K562 (cell line): ENCODE data around the gene ITGAL. TPM values are rescaled to one million over a fixed set of nuclear protein-coding genes. Genes with fewer than 3 reads are reported as not detected.
A peak's percentile ranks its signal among the peaks of the same experiment; 100 is the strongest.

Experiments
- CBFA2T2 ChIP-seq: fragments of 450-650 bp; conservative IDR thresholded peaks from 2 replicates; pipeline ENCODE4 v1.6.1; 2017; ENCODE audit warnings: mild to moderate bottlenecking
- FUS ChIP-seq: fragments of 200-400 bp; formaldehyde crosslinking; optimal IDR thresholded peaks from 2 replicates; pipeline ENCODE3; 2017; ENCODE audit warnings: low read depth, low read length
- KLF13 ChIP-seq: fragments of 450-650 bp; IDR thresholded peaks from 2 replicates; pipeline ENCODE4 v1.6.1; 2016; ENCODE audit warnings: missing genetic modification characterization, low read depth, mild to moderate bottlenecking, missing compliant biosample characterization, moderate library complexity, borderline replicate concordance
- MEF2D ChIP-seq: conservative IDR thresholded peaks from 2 replicates; pipeline ENCODE4 v1.6.1; 2016; ENCODE audit warnings: low read depth, missing genetic modification characterization, missing compliant biosample characterization
- MTA1 ChIP-seq: fragments of 450-650 bp; IDR thresholded peaks from 2 replicates; pipeline ENCODE4 v1.6.1; 2017; ENCODE audit warnings: borderline replicate concordance
- NFRKB ChIP-seq: fragments of 450-650 bp; IDR thresholded peaks from 2 replicates; pipeline ENCODE4 v1.6.1; 2016; ENCODE audit warnings: low read depth
- POLR3G ChIP-seq: IDR thresholded peaks from 2 replicates; pipeline ENCODE4 v1.6.1; 2011; ENCODE audit not compliant: insufficient read length, insufficient replicate concordance; ENCODE audit errors: extremely low read depth
- PTBP1 ChIP-seq: fragments of 200-400 bp; formaldehyde crosslinking; IDR thresholded peaks from 2 replicates; pipeline ENCODE4 v1.6.1; 2017; ENCODE audit warnings: low read depth, low read length
- RBM39 ChIP-seq: fragments of 200-400 bp; formaldehyde crosslinking; optimal IDR thresholded peaks from 2 replicates; pipeline ENCODE3; 2018; ENCODE audit warnings: low read depth, low read length
- SMARCC2 ChIP-seq: fragments of 450-650 bp; IDR thresholded peaks from 2 replicates; pipeline ENCODE4 v1.6.1; 2017; ENCODE audit warnings: antibody characterized with exemption, moderate library complexity, mild to moderate bottlenecking, low read depth
- SRSF3 ChIP-seq: fragments of 200-400 bp; formaldehyde crosslinking; IDR thresholded peaks from 2 replicates; pipeline ENCODE4 v1.6.1; 2016; ENCODE audit warnings: mild to moderate bottlenecking, low read length, moderate library complexity; ENCODE audit not compliant: insufficient read depth
- TGIF2 ChIP-seq: sonication (generic); formaldehyde crosslinking; IDR thresholded peaks from 2 replicates; pipeline ENCODE4 v1.8.1; 2022; ENCODE audit warnings: mild to moderate bottlenecking, missing genetic modification reagents, moderate library complexity
- TRIM28 ChIP-seq: fragments of 450-650 bp; IDR thresholded peaks from 2 replicates; pipeline ENCODE4 v1.6.1; 2017
- ZNF212 ChIP-seq: fragments of 450-650 bp; formaldehyde crosslinking; IDR thresholded peaks from 2 replicates; pipeline ENCODE4 v1.4.0; 2020; ENCODE audit warnings: mild to moderate bottlenecking
- ZNF431 ChIP-seq: sonication (generic); formaldehyde crosslinking; IDR thresholded peaks from 2 replicates; pipeline ENCODE4 v1.8.0; 2022; ENCODE audit warnings: mild to moderate bottlenecking, missing genetic modification reagents
- ZNF76 ChIP-seq: fragments of 250-450 bp; sonication (Bioruptor Pico); IDR thresholded peaks from 2 replicates; pipeline ENCODE4 v1.4.0; 2020; ENCODE audit warnings: mild to moderate bottlenecking, moderate library complexity, borderline replicate concordance
- polyA plus RNA-seq, 8 experiments: library from polyadenylated mRNA; depleted of rRNA in 4 of 8; stranded (reverse) in 5 of 8; unstranded in 3 of 8; fragments of >200 nt; fragmentation: Nextera tagmentation in 2 of 8; fragmentation: Illumina TruSeq in 1 of 8; extraction: Ambion mirVana in 2 of 8; extraction: Trizol in 1 of 8; gene quantifications; 2 replicates each; pipeline versions ENCODE4 v1.2.1 to v1.2.3, GENCODE V29; 2011 to 2014; ENCODE audit warnings: inconsistent platforms in 1 of 8, missing spikeins in 1 of 8
- total RNA-seq, 7 experiments: library from RNA; depleted of rRNA in 6 of 7; stranded (reverse); fragments of >200 nt in 6 of 7; fragmentation: Illumina TruSeq in 2 of 7; extraction: Trizol in 2 of 7; gene quantifications; 2 replicates each; pipeline versions ENCODE4 v1.2.1 to v1.2.3, GENCODE V29; 2011 to 2021; ENCODE audit warnings: low replicate concordance in 1 of 7
- TF ChIP-seq, protein P1 (sequence below): sonication (generic); formaldehyde crosslinking; IDR thresholded peaks from 2 replicates; pipeline ENCODE4 v1.9.0; 2022; ENCODE audit warnings: mild to moderate bottlenecking, missing genetic modification reagents
- TF ChIP-seq, protein P2 (sequence below), 2 experiments: fragments of 450-650 bp in 1 of 2; sonication (generic) in 1 of 2; formaldehyde crosslinking in 1 of 2; IDR thresholded peaks in 1 of 2; conservative IDR thresholded peaks in 1 of 2; 2 replicates each; pipeline versions ENCODE4 v1.6.1 to v1.8.1; 2016 to 2023; ENCODE audit warnings: mild to moderate bottlenecking in 2 of 2, moderate library complexity in 2 of 2, inconsistent platforms in 1 of 2, missing genetic modification reagents in 1 of 2
- TF ChIP-seq, protein P3 (sequence below), 2 experiments: IDR thresholded peaks; 2 replicates each; pipeline ENCODE4 v1.6.1; 2011; ENCODE audit warnings: borderline replicate concordance in 1 of 2, control low read depth in 1 of 2, low read depth in 1 of 2, low read length in 1 of 2, mild to moderate bottlenecking in 1 of 2, mixed read lengths in 1 of 2, moderate library complexity in 1 of 2; ENCODE audit not compliant: insufficient read depth in 1 of 2, insufficient read length in 1 of 2, poor library complexity in 1 of 2, severe bottlenecking in 1 of 2; ENCODE audit errors: extremely low read depth in 1 of 2
- TF ChIP-seq, protein P4 (sequence below): fragments of 250-450 bp; sonication (Bioruptor Pico); IDR thresholded peaks from 2 replicates; pipeline ENCODE4 v1.9.0; 2021; ENCODE audit warnings: mild to moderate bottlenecking
- TF ChIP-seq, protein P5 (sequence below), 2 experiments: fragments of 450-650 bp in 1 of 2; IDR thresholded peaks; 2 replicates each; pipeline ENCODE4 v1.6.1; 2011 to 2017; ENCODE audit warnings: low read depth in 2 of 2, antibody characterized with exemption in 1 of 2, borderline replicate concordance in 1 of 2, low read length in 1 of 2, mild to moderate bottlenecking in 1 of 2, mixed read lengths in 1 of 2; ENCODE audit not compliant: control insufficient read depth in 1 of 2

Gene ITGAL
- total and polyA plus RNA-seq, 9 of the 15 experiments (the other 6 are each of a cell fraction or from before 2014, with no cell fraction given): 0.01 to 0.53 TPM; not detected in 7

DNA sequence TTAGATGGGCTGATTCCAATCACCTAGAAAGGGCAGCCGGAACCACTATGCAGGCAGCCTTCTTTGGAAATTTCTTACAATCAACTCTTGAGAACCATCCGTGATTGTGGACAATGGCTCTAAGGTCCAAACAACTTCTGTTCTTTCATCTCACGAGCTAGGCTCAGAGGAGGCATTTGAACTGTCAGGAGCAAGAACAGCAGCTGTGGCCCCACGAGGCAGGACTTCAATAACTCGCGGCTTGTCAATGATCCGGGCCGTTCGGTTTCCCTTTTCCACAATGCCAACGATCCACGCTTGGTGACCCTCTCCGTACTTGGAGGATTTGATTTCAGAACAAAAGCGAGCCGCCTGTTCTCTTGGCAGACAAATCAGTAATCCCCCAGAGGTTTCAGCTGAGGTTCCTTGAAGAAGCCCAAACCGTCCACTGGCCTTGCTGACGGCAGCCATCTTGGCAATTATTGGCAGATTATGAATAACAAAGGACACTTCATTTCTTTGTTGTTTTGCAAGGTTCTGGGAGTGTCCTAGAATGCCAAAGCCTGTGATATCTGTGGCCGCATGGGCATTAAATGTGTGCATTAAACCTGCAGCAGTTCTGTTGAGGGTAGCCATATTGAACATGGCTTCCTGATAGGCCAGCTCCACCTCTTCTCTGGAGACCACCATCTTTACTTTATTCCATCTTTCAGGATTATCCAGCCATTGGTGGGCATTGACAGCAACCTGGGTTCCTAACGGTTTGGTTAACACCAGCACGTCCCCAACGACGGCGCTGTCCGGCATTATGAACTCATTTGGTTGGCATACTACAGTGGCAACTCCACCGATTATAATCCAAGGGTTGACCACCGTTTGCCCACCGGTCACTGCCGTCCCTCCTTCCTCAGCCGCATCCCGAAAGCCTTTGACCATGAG is 28.1 kb upstream of the ITGAL start (continued):
- TF ChIP-seq ZNF431 (CRISPR knock-in tag) (0 out of 2 replicates have a peak, but pooled peaks have one; percentile 38), TRIM28 (no peak), FUS (no peak), ZNF76 (CRISPR knock-in tag) (no peak), TGIF2 (CRISPR knock-in tag) (no peak), RBM39 (no peak), PTBP1 (no peak), NFRKB (peak; percentile 75), KLF13 (tag) (no peak), ZNF212 (CRISPR knock-in tag) (no peak), SMARCC2 (no peak), SRSF3 (no peak), CBFA2T2 (no peak), MEF2D (tag) (0 out of 2 replicates have a peak, but pooled peaks have one; percentile 20), POLR3G (no peak), MTA1 (no peak)
- TF ChIP-seq, protein P1, sequence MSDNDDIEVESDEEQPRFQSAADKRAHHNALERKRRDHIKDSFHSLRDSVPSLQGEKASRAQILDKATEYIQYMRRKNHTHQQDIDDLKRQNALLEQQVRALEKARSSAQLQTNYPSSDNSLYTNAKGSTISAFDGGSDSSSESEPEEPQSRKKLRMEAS (CRISPR knock-in tag): peak; percentile 24; the same call in 1 of the 2 replicates
- TF ChIP-seq, protein P2, sequence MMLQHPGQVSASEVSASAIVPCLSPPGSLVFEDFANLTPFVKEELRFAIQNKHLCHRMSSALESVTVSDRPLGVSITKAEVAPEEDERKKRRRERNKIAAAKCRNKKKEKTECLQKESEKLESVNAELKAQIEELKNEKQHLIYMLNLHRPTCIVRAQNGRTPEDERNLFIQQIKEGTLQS (IDR thresholded peaks at IDR 0.05): no peak
- TF ChIP-seq, protein P2 (CRISPR knock-in tag; conservative IDR thresholded peaks at IDR 0.05): no peak
- TF ChIP-seq, protein P3, sequence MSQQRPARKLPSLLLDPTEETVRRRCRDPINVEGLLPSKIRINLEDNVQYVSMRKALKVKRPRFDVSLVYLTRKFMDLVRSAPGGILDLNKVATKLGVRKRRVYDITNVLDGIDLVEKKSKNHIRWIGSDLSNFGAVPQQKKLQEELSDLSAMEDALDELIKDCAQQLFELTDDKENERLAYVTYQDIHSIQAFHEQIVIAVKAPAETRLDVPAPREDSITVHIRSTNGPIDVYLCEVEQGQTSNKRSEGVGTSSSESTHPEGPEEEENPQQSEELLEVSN (IDR thresholded peaks at IDR 0.05; ENCODE audit: borderline replicate concordance in 1 of 2, extremely low read depth in 1 of 2, insufficient read depth in 1 of 2, insufficient read length in 1 of 2, low read depth in 1 of 2, low read length in 1 of 2, poor library complexity in 1 of 2, severe bottlenecking in 1 of 2): peak; percentile 23 to 54
- TF ChIP-seq, protein P4, sequence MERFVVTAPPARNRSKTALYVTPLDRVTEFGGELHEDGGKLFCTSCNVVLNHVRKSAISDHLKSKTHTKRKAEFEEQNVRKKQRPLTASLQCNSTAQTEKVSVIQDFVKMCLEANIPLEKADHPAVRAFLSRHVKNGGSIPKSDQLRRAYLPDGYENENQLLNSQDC (CRISPR knock-in tag): no peak
- TF ChIP-seq, protein P5, sequence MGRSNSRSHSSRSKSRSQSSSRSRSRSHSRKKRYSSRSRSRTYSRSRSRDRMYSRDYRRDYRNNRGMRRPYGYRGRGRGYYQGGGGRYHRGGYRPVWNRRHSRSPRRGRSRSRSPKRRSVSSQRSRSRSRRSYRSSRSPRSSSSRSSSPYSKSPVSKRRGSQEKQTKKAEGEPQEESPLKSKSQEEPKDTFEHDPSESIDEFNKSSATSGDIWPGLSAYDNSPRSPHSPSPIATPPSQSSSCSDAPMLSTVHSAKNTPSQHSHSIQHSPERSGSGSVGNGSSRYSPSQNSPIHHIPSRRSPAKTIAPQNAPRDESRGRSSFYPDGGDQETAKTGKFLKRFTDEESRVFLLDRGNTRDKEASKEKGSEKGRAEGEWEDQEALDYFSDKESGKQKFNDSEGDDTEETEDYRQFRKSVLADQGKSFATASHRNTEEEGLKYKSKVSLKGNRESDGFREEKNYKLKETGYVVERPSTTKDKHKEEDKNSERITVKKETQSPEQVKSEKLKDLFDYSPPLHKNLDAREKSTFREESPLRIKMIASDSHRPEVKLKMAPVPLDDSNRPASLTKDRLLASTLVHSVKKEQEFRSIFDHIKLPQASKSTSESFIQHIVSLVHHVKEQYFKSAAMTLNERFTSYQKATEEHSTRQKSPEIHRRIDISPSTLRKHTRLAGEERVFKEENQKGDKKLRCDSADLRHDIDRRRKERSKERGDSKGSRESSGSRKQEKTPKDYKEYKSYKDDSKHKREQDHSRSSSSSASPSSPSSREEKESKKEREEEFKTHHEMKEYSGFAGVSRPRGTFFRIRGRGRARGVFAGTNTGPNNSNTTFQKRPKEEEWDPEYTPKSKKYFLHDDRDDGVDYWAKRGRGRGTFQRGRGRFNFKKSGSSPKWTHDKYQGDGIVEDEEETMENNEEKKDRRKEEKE (IDR thresholded peaks at IDR 0.05; ENCODE audit: borderline replicate concordance in 1 of 2, control insufficient read depth in 1 of 2, low read depth in 2 of 2, low read length in 1 of 2): 0 out of 4 replicates have a peak, but pooled peaks of 1 of the 2 experiments have one; percentile 37
